Upper lobe of left lung (tissue), 6 donors: Measurements from ENCODE around the gene PABPN1L. TPM values are rescaled to one million over a fixed set of nuclear protein-coding genes. Genes with fewer than 3 reads are reported as not detected.

Source experiments
- ATAC-seq, 2 donors: fragments of 200-7000 bp; cut with Tn5 transposase; one replicate each; pipeline ENCODE4 v1.9.1; 2022; ENCODE audit warnings: mild to moderate bottlenecking in 2 of 2, moderate library complexity in 2 of 2; ENCODE audit not compliant: low FRiP score in 2 of 2
- DNase-seq, 2 donors: peaks; one replicate each; pipeline ENCODE4 v3.0.0-alpha.2; 2019 to 2020
- H3K27ac ChIP-seq, 4 donors: fragments of 200-600 bp; sonication (generic); one replicate each; pipeline ENCODE4 v1.5.1; 2016 to 2019
- H3K27me3 ChIP-seq, 4 donors: fragments of 200-600 bp; sonication (generic); one replicate each; pipeline ENCODE4 v1.5.1; 2017 to 2019
- H3K36me3 ChIP-seq, 4 donors: fragments of 200-600 bp; sonication (generic); one replicate each; pipeline ENCODE4 v1.5.1; 2016 to 2019
- H3K4me1 ChIP-seq, 4 donors: fragments of 200-600 bp; sonication (generic); one replicate each; pipeline ENCODE4 v1.5.1; 2018 to 2019
- H3K4me3 ChIP-seq, 4 donors: fragments of 200-600 bp; sonication (generic); one replicate each; pipeline ENCODE4 v1.5.1; 2017 to 2019; ENCODE audit warnings: mild to moderate bottlenecking in 2 of 4, moderate library complexity in 1 of 4
- H3K9me3 ChIP-seq, 4 donors: fragments of 200-600 bp; sonication (generic); one replicate each; pipeline ENCODE4 v1.5.1; 2018 to 2019
- EP300 ChIP-seq, 4 donors: sonication (generic); formaldehyde crosslinking; IDR thresholded peaks; one replicate each; pipeline ENCODE4 v1.5.1; 2017; ENCODE audit warnings: antibody characterized with exemption in 4 of 4, control low read depth in 2 of 4
- POLR2A ChIP-seq, 4 donors: fragments of 450-650 bp; IDR thresholded peaks; one replicate each; pipeline ENCODE4 v1.5.1; 2016 to 2017; ENCODE audit warnings: antibody characterized with exemption in 4 of 4, mild to moderate bottlenecking in 2 of 4
- POLR2AphosphoS5 ChIP-seq, 2 donors: sonication (generic); formaldehyde crosslinking; IDR thresholded peaks; one replicate each; pipeline ENCODE4 v1.5.1; 2017; ENCODE audit warnings: antibody characterized with exemption in 2 of 2
- WGBS, 2 donors: methylation state at CpG; one replicate each; pipeline ENCODE4 v1.1.5; 2017 to 2018; 5-methylcytosine and 5-hydroxymethylcytosine counted together
- total RNA-seq, 6 donors: library from RNA; depleted of rRNA in 4 of 6; stranded (reverse); fragments of >200 nt in 4 of 6; gene quantifications; one replicate each; pipeline versions ENCODE4 v1.1.0 to v1.2.1, GENCODE V29; 2016 to 2021
- TF ChIP-seq, protein P1 (sequence below), 6 experiments: fragments of 450-650 bp in 4 of 6; fragments of 200-600 bp in 2 of 6; sonication (generic) in 2 of 6; IDR thresholded peaks; one replicate each; pipeline ENCODE4 v1.5.1; 2016 to 2019; ENCODE audit warnings: antibody characterized with exemption in 6 of 6
- donor health status: DM: no; HTN: no; CAD: no; lungs with moderate emphysema.
- donor health status: DM: no; HTN: yes; CAD: no; lungs with severe emphysema.

Gene PABPN1L
- total RNA-seq, 6 donors from 2014 or later = 0.20 TPM; not detected in 5

DNA sequence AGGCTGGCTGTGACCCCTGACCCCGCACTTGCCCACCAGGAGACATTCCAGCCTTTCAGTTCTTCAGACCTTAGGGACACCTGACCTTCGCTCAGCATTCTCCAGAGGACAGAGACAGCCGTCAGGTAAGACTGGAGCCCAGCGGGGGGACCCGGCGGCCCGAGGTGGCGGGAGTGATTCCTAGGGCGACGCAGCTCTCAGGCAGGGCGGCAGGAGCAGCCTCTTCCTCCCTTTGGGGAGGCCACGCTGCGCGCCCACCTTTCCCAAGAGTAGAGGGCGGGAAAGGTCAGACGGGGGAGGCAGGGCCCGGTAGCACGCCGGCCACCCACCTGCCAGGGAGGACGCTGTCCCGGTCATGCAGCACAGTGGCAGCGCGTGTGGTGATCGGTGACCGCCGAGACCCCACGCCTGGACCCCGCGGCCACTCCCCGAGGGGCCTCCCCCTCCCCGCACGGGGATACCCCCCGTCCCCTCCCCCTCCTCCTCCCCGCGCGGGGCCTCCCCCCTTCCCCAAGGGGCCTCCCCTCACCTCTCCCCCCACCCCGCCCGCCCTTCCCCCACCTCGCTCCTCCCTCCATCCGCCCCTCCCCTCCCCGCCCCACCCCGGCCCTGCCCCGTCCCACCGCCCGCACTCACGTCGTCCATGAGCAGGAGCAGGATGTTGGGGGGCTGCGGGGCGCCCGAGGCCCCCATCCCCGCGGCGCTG lies 10.2 kb downstream of the PABPN1L start:
- 18 to 20% methylated on average over 13 to 30 of the region's 53 CpGs for WGBS, 2 donors
- DNase-seq (peak in 1 of 2 donors; percentile 86), ATAC-seq (peak in 1 of 2 donors; percentile 57)
- no peak for TF ChIP-seq EP300 (IDR thresholded peaks at IDR 0.05)
- no peak for TF ChIP-seq POLR2A (IDR thresholded peaks at IDR 0.05)
- no peak for TF ChIP-seq POLR2AphosphoS5 (IDR thresholded peaks at IDR 0.05)
- TF ChIP-seq, protein P1, sequence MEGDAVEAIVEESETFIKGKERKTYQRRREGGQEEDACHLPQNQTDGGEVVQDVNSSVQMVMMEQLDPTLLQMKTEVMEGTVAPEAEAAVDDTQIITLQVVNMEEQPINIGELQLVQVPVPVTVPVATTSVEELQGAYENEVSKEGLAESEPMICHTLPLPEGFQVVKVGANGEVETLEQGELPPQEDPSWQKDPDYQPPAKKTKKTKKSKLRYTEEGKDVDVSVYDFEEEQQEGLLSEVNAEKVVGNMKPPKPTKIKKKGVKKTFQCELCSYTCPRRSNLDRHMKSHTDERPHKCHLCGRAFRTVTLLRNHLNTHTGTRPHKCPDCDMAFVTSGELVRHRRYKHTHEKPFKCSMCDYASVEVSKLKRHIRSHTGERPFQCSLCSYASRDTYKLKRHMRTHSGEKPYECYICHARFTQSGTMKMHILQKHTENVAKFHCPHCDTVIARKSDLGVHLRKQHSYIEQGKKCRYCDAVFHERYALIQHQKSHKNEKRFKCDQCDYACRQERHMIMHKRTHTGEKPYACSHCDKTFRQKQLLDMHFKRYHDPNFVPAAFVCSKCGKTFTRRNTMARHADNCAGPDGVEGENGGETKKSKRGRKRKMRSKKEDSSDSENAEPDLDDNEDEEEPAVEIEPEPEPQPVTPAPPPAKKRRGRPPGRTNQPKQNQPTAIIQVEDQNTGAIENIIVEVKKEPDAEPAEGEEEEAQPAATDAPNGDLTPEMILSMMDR (IDR thresholded peaks at IDR 0.05) = no peak
- Histone ChIP-seq H3K9me3 (no peaks in the 10 kb centered on the region), H3K36me3 (peaks cover 0 to 26% (median 20%) of the 10 kb centered on the region in 4 donors), H3K27ac (peak overlapping the region; percentile 65 to 91 (median 82)), H3K27me3 (no peaks in the 10 kb centered on the region), H3K4me1 (peaks cover 27 to 48% (median 39%) of the 10 kb centered on the region in 4 donors), H3K4me3 (peak overlapping the region; percentile 70 to 100 (median 88))

DNA sequence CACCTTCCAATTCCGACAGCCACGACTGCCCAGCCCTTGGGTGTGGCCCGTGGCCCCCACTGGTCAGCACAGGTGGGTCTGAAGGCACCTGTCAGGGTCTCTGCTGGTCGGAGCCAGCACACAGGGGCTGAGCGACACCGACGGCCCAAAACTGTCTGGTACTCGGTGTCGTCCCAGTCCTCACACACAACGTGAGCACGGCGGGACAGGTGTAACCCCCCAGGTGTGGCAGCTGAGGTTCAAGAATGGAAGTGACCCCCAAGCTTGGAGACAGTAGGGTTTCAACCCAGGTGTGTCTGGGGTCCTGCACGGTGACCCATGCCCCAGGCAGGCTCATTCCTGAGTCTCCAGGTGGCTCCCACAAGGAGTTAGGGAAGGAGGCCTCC lies 10.7 kb downstream of the PABPN1L start:
- ATAC-seq = no peak
- TF ChIP-seq, protein P1 (IDR thresholded peaks at IDR 0.05) = no peak
- peak in 1 of 2 donors; percentile 66 for DNase-seq
- H3K4me3 ChIP-seq = peak overlapping the region; percentile 70 to 100 (median 88)
- H3K27ac ChIP-seq = peak overlapping the region; percentile 65 to 91 (median 82)
- peaks cover 0 to 22% (median 16%) of the 10 kb centered on the region in 4 donors for H3K36me3 ChIP-seq
- WGBS, 2 donors = 86 to 88% methylated on average over 5 to 12 of the region's 13 CpGs
- H3K4me1 ChIP-seq = peaks cover 27 to 48% (median 39%) of the 10 kb centered on the region in 4 donors
- no peaks in the 10 kb centered on the region for H3K27me3 ChIP-seq
- H3K9me3 ChIP-seq = no peaks in the 10 kb centered on the region

DNA sequence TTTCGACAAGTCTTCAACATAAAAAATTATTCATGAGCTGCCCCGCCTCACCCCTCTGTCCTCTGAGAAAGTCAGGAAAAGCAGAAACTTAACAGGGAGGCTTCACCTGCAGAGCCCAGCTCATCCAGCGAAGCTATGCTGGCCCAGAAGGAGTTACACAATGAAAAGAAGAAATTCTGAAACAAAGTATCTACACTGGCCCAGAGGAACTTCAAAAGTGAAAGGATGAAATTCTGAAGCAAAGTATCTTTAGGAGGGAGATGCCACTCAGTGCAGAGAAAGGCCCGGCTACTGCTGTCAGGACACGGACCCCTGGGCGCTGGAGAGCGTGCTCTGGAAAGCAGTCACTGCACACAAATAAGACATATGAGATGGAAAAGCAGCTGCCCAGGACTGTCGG lies 11.3 kb downstream of the PABPN1L start:
- Histone ChIP-seq H3K27me3 (no peaks in the 10 kb centered on the region), H3K9me3 (no peaks in the 10 kb centered on the region), H3K4me3 (no peak overlapping the region), H3K27ac (peak overlapping the region in 3 of 4 donors; percentile 39 to 87 (median 49)), H3K36me3 (peaks cover 0 to 22% (median 17%) of the 10 kb centered on the region in 4 donors), H3K4me1 (peaks cover 27 to 48% (median 39%) of the 10 kb centered on the region in 4 donors)
- WGBS, 2 donors = 80 to 85% methylated on average over 8 of the region's 8 CpGs
- DNase-seq = peak in 1 of 2 donors; percentile 12
- ATAC-seq = no peak
- TF ChIP-seq, protein P1 (IDR thresholded peaks at IDR 0.05) = no peak
- TF ChIP-seq POLR2A (IDR thresholded peaks at IDR 0.05) = no peak
- no peak for TF ChIP-seq POLR2AphosphoS5 (IDR thresholded peaks at IDR 0.05)
- no peak for TF ChIP-seq EP300 (IDR thresholded peaks at IDR 0.05)

DNA sequence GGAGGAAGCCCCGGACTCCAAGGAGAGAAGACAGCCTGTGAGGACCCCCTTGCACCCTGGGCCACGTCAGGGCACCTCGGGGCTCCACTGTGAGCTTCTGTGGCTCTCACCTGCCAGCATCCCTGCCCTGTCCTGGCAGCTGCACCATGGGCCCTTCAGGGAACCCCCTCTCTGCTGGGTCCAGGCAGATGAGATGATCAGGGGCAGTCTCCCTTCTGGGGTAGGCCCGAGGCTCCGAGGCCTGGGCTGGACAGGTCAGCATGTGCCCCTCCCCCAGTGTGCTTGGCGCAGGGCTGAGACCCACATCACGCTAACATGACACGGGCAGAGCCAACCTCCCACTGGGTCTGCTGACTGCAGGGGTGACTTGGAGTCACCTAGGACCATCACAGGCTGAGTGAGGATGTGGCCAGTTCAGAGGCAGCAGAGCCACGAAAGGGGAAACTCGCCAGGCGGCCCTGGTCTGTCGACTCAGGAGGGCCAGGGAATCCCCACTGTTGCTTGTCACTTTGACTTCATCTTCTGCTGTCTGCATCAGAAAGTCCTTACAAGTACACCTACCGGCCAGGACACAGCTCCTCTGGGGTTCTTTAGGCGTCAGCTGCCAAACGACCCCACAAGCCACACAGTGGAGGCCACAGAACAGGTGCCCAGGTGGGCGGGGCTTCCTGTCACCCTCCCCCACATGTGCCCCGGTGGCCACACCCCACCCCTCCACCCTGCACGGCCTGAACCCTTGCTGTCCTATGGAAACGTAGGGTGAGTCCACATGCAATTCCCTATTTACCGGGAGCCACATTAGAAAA lies 12.0 kb downstream of the PABPN1L start:
- TF ChIP-seq, protein P1 (IDR thresholded peaks at IDR 0.05) = no peak
- TF ChIP-seq EP300 (IDR thresholded peaks at IDR 0.05) (no peak), POLR2AphosphoS5 (IDR thresholded peaks at IDR 0.05) (no peak), POLR2A (IDR thresholded peaks at IDR 0.05) (no peak)
- WGBS, 2 donors = 56 to 62% methylated on average over 10 to 15 of the region's 20 CpGs
- Histone ChIP-seq H3K36me3 (peaks cover 0 to 22% (median 15%) of the 10 kb centered on the region in 4 donors), H3K4me3 (peak overlapping the region in 1 of 4 donors; percentile 5), H3K9me3 (no peaks in the 10 kb centered on the region), H3K27me3 (no peaks in the 10 kb centered on the region), H3K4me1 (peaks cover 27 to 48% (median 39%) of the 10 kb centered on the region in 4 donors), H3K27ac (peak overlapping the region in 3 of 4 donors; percentile 19 to 87 (median 49))
- ATAC-seq (no peak), DNase-seq (peak; percentile 43 to 51)
